GM21529 (cell line): Measurements from ENCODE around the gene TANGO2.

Experiments used
- ATAC-seq: cut with Tn5 transposase; IDR thresholded peaks from one replicate; pipeline ENCODE4 v1.9.1; 2021; ENCODE audit not compliant: unreplicated experiment

The TANGO2 gene

DNA sequence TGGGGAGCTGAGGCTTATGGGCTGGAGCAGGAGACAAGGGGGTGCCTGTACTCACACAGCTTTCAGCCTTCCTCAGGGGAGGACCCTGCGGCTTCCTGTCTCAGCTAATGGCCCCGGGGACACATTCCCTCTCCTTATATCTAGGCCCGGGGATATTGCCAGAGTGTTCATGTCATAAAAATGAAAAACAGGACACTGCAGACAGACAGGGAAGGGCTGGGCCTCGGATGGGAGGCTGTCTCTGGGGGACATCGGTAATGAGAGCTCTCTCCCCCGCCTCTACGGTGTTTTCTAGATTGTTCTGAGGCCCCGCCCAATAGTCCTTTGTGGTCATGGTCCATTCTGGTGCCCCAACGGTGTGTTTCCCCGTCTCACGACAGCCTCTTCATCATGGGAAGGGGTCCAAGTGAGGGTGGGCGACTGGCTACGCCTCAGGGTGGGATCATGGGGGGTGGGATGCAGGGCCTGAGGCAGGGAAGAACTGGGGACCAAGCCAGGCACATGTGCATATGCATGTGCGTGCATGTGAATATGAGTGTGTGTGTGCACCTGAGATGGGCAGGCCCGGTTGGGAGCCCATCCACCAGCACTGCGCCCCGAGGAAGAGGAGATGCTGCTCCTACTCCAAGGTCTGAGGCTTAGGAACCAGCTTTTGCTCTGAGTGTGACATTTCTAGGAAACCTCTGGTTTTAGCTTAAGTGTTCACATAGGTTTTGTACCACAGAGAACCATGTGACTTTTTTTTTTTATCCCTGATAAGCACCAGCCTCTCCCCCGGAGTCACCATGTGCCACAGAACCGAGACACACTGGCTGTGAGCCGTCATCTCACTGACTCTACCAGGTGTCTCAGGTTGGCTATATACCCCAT is 9.6 kb upstream of the TANGO2 start:
- ATAC-seq = no peak

DNA sequence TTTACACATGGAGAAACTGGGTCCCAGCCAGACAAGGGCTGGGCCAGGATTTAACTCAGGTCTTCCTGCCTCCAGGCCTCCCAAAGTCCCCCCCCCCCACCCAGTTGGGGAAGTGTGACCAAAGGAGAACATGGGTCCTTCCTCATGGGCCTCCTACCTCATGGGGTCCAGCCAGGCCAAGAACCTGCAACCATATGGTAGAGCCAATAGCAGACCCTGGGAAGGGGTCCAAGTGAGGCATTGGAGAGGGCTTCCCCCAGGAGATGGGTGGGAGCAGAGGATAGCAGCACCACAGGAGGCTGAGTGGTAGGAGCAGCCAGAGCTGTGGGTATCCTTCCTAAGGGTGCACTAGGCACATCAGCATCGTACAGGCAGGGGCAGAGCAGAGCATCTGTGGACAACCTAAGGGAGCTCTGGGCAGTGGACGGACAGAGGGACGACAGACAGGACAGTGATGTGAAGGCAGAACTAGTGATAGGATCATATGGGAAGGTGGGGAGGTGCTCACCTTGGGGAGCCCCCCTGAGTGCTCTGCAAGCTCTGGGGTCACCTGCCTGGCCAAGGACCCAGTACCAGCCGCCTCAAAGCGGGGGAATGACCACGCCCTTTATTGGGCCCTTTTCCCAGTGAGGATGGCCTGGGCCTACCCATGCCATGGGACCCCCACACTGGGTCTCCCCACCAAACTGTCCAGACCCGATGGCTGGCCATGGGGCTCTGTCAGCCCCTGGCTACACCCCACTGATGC is 8.7 kb upstream of the TANGO2 start:
- ATAC-seq = no peak

DNA sequence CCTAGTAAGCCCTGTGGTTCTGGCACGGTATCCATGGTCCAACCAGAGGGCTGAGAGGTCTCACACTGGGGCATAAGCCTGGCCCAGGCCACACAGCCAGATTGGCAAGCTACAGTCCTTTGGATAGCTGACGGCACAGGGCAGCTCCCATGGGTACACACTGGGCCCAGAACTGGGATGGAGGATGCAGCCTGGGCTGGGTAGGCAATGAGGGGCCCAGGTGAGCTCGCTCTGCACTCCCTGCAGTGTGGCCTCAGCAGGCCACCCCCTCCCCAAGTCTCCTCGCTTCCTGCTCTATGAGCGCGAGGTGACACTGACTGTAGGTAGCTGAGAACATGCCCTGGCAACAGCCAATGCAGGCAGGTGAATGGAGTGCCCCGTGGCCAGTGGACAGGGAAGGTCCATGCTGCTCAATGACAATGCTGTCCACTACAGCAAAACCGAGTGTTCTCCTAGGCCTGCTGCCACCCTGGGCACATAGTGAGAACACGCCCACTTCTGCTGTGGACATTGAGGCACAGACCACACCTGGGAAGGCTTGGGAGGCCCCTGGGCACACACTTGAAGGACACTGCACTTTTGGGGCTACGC is 8.1 kb upstream of the TANGO2 start:
- no peak for ATAC-seq

DNA sequence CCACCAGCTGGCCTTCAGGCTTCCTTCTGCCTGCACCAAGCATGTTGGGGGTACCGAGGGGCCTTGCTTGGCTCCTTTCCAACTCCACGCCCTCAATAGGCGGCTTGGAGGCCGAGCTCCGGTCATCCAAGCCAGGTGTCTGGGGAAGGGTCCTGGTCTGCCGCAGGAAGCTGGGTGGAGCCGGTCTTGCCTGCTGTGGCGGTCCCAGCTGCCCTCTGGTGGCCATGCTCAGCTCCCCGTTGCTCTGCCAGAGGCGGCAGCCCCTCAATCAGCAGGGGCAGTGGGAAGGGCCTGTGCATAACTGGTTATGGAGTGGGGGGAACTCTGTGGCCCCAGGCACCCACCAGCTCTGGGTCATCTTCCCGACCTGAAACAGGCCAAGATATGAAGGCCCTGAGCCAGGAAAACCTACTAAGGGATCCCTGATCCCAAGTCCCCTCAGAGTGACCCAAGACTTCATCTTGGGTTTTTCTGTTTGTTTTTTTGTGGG is 7.5 kb upstream of the TANGO2 start:
- ATAC-seq = no peak

DNA sequence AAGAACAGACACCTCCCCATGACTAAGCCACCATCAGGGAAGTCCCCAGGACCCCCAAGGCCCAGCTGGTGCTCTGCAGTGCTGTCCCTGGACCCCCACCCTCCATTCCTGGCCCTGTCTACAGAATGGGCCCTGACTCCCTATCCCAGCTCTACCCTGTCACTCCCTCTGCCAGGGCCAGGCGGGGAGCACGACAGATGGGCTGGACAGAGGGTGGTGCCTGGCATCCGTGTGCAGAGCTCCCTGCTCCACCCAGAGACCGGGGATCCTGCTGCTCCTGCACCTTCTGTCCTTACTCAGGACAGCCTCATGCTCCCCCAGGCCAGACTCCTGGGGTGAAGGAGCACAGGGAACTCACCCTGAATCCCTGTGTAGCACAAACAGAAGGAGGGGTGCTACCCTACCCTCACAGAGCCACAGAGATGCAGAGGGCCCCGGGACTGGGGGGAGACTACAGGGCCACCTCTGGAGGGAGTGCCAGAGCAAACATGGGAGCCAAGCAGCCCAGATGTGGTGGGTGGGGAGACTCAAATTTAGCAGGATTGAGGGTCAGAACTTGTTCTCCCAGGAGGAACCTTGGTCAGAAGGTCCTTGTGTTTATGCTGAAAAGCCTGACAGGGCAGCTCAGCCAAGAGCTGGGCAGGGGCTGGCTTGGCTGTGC is 6.3 kb upstream of the TANGO2 start:
- ATAC-seq = no peak

DNA sequence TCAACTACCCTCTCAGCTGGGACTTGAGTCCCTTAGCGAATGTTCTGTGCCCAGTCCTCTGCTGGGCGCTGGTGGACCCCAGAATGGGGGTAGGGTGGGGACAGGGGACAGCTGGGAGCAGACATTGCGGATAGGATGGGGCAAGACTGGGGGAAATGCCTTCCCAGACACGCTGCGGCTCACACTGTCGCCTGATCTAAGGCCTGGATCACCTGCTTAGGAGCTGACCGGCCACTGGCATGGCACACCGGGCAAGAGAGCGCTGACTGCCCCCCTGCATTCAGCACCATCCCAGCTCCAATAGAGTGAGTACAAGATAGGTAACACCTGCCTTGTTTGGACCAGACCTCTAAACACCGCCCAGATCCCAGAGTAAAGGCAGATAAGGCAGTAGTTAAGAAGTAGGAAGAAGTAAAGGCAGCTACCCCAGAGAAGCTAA is 5.7 kb upstream of the TANGO2 start:
- no peak for ATAC-seq

DNA sequence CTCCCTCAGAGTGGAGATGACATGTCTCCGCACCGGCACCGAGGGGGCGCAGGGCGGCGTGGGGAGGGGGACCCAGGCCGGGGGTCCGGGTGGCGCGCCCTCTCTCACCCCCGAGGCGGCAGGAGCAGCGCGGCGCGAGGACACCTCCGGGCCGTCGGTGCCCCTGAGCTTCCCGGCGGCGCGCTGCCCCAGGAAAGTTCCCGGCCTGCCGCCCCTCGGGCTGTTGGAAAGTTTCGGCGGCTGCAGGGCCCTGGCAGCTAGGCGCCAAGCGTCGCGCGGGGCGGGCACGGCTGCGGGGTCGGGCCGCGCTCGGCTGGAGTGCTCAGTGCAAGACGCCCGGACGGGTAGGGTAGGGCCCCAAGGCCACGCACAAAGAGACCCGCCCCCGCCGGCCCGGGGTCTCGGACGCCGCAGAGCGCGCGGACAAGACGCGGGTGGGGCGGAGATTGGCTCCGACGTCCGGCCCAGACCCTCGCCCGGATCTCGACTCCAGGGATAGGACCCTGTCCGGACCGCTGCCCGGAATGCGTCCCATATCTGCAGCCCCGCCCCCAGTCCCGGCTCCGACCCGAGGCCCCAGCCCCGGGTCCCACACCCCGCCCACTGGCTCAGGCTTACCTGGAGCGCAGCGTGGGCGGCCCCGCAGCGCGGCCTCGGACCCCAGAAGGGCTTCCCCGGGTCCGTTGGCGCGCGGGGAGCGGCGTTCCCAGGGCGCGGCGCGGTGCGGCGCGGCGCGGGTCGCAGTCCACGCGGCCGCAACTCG is 4.8 kb upstream of the TANGO2 start:
- no peak for ATAC-seq

DNA sequence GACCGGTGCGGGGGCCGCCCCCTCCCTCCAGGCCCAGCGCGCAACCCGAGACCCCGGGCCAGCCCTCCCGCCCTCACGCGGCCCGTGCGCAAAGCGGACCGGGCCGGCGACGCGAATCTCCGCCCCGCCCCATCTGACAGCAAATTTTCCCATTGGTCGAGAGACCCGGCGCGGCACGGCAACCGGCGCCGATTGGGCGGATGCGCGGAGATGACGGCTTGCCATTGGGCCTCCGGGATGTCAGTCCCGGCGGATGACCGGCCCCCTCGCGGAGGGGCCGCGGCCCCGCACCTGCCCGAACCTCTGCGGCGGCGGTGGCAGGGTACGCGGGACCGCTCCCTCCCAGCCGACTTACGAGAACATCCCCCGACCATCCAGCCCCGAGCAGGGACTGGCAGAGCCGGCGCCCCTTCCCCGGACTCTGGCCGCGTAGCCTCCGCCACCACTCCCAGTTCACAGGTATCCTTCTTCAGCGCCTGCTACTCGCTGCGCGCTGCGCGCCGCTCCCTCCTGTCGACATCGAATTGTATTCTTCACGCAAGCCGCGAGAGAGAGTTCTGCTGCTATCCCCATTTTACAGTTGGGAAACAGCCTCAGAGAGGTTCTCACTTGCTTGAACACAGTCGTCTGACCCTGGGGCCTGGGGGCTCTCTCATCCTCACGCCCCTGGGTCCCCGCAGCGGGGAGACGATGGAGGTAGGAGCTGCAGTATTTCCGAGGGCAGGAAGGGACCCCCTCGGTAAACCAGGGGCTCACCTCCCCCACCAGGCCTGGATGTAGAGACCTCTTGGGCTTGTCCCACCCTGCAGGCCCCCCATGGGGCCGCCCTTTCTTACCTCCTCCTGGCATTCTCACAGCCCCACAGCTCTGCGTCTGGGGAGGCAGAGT is 3.9 kb upstream of the TANGO2 start, which contains the start of gene ARVCF:
Gene ARVCF (minus strand): TSS at position 90 of the 888 bp plus-strand sequence. CDS start 26,029 bp downstream, outside the sequence.
- ATAC-seq = peak; percentile 54

DNA sequence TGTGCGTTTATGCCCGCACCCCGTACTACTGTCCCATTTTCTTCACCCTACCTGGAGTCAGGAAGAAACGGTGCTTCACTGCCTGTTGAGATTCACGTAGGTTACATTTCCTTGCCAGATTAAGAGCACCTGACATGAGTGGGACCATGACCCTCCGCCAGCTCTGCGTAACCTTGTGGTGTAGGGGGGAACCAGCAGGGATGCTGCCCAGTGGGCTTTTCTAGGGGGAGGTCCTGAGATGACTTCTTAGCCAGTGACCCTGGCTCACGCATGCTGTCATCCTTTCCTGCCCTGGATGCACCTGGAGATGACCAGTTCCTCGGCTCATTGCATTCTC is 3.3 kb upstream of the TANGO2 start:
- no peak for ATAC-seq

DNA sequence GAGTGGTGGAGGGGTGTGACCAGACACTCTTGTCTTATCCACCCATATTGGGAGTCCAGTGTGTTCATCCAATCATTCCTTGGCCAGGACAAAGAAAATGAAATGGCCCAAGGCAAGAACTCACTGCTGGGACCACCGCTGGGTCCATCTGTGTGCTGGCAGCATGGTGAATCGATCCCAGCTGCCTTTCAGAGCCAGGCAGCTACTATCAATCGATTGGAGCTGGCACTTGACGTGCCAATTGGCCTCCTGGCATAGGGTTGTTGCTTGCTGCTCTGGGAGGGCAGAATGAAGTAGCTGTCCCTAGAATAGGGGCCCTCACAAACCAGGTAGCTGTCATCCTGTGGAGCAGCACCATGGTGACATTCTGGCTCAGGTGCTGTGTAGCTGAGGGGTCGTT is 2.9 kb upstream of the TANGO2 start:
- no peak for ATAC-seq

DNA sequence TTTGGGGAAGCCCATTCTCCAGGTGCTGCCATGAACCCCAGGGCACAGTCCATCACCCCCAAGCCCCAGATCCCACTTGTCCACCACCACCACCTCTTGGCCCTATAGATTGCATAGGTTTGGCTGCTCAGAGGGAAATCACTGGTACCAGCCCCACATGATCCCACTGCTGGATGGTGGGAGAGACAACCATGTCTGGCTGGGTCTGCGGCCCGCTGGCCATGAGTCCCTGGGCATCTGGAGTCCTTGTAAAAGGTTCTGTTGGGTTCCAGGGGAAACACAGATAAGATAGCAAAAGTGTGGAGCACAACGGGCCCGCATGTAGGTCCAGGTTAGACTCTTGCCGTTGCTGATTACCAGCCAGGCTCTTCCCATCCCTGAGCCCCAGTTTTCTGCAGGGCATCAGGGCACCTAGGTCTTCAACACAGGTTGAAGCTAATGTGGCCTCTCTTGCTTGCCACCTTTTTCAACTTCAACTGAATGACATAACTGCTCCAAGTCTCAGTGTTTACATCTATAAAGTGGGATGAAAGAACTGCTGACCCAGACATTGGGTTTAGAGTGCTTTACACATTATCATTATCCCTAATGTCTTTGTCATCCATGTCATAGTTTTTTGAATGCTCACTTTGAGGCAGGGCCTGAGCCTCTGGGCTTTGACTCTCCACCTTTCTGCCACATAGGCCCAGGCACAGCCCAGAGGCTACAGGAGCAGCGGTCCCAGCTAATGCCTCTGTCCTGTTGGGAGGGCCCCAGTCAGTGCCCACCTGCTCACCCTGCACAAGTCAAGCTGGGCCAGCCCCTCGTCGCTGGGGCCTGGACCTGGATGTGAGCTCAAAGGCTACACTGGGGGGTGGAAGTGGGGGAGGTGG is 1.0 kb upstream of the TANGO2 start:
- no peak for ATAC-seq

DNA sequence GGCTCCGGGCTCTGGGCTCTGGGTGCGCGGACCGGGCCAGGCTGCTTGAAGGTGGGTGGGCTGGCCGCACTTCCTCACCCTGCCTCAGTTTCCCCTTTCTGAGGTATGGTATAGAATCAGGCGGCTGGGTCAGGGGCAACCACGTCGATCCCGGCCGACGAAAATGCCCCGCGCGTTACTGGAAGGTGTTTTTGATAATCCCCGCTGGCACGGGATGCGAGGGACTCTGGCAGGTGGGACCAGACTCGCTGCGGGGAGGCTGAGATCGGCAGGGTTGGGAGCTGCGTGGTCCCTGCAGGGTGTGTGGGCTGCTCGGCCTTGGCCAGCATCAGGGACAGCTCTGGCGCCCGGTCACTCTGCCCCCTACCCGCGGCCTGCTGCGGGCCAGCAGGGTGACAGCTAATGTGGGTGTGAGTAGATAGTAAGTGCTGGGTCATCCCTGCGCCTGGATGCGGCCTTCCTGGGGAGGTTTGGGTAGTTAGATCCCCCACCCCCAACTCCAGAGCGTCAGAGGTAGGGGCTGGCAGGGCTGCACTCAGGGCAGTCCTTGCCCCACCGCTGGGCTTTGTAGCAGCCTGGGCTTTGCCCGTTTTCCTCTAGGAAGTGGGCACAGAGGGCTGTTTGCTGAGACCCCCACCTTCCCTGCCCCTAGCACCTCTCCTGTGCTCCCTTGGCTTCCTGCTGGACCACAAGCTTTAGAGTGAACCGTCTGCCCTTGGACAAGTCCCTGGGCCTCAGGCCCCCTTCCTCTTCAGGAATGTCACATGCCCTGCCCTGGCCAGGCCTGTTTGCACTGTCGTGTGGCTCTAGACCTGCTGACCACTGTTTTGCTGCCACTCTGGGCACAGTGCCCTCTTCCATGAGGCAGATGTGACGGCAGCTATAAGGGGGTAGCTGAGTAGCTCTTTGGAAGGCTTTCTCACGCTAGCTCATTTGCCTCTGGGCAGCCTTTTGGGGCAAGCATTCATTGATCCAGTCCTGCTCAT is 579 bp downstream of the TANGO2 start:
- no peak for ATAC-seq

DNA sequence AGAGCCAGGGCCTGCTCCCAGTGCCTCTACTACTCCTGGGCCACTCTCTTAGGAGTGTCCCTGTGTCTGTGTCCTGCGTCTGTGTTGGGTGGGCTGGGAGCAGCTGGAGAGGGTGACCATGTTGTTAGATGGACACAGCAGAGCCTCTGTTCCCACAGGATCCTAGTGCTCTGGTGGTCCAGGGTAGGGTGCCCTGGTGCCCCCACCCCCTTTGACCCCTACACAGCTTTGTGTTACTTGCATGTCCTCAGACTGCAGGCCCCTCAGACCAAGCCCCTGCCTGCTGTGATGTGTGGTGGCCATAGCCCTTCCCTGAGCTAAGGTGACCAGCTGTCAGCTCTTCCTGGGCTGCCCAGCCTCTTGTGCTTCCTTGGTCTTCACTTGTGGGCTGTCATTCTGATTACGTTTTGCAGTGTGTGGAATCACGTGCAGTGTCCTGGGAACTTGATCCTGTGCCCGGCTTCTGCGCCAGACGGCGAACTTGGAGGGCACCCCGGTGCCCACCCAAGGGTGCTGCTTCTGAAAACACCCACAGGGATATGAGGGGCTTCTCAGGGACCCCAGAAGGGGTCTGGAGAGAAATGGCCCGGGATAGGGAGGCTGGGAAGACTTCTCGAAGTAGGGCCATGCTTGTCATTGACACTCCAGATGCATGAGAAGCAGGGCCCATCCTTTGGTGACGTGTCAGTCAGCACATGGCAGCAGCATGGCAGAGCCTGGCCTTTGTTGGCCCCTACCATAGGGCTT is 1.5 kb downstream of the TANGO2 start:
- no peak for ATAC-seq

DNA sequence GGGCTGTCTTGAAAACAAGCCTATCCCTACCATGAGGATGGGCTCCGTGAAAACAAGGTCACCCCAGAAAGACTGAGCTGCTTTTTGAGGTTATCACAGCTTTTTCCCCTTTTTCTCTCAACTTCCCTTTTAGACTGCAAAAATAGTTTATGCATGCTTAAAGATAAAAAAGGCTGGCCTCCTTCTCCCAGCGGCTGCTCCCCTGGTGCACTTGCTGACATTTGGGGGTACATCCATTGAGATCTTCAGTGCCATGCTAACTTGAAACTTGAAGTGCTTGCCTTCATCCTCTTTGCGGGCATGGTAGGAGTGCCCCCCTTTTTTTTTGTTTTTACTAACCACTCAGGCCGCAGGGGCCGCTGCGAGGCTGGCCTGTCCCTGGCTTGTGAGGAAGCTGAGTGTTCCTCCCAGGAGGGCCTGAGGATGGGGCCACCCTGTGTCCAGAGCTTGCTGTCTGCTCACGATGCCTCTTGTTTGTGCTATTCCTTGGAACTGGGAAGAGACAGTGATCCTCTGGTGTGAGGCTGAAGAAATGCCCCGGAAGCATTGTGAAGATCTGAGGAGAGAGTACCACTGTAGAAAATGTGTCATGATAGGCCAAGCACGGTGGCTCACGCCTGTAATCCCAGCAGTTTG is 2.2 kb downstream of the TANGO2 start:
- no peak for ATAC-seq

DNA sequence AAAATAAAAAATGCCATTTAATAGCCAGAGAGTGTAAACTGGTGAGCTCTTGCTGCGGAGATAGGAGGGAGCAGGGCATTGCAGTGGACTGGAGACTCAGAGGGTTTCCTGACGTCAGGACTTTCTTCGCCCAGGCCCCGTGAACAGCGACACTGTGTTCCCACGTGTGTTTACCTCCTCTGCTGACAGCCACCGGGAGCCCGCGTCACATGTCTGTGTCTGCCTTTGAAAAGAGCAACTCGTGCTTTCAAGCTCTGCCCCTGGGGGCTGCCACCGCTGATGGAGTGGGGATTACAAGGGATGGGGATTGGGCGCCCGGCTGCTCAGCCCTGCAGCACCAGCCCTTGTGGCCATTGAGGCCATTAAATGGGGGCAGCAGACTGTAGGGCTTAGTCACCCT is 3.3 kb downstream of the TANGO2 start:
- ATAC-seq = no peak
